CD8-positive, alpha-beta memory T cell (primary cell): ENCODE data around the gene SYNPR. TPM values are rescaled to one million over a fixed set of nuclear protein-coding genes. Genes with fewer than 3 reads are reported as not detected.
"Not testable (repeated sequence)": the region's sequence is repeated elsewhere in the genome, so short reads cannot be mapped to it uniquely, and the experiment has no call there.

Experiments used
- CTCF ChIA-PET: fragments of 350-600 bp; sonication (Branson Sonifier 250); formaldehyde crosslinking; loops from one replicate; lab custom pipeline; 2021; ENCODE audit warnings: antibody characterized with exemption; lab: Charles Lee
- POLR2A ChIA-PET: fragments of 350-600 bp; sonication (Branson Sonifier 250); formaldehyde crosslinking; loops from one replicate; lab custom pipeline; 2021; ENCODE audit warnings: antibody characterized with exemption; lab: Charles Lee
- DNase-seq, 5 donors: peaks; one replicate each; pipeline versions ENCODE4 v3.0.0 to v3.0.0-alpha.2; 2020 to 2022; ENCODE audit warnings: mixed read lengths in 1 of 5
- H3K27ac ChIP-seq: one replicate; pipeline ENCODE4 v1.7.0; 2013; ENCODE audit warnings: low read depth, mild to moderate bottlenecking, low read length, moderate library complexity
- H3K27me3 ChIP-seq: 2 replicates; pipeline ENCODE4 v1.7.0; 2013; ENCODE audit warnings: low read length, mild to moderate bottlenecking; ENCODE audit not compliant: insufficient read depth, poor library complexity, severe bottlenecking
- H3K36me3 ChIP-seq: 2 replicates; pipeline ENCODE4 v1.7.0; 2013; ENCODE audit warnings: mild to moderate bottlenecking, low read length, moderate library complexity; ENCODE audit not compliant: insufficient read depth
- H3K4me1 ChIP-seq: 2 replicates; pipeline ENCODE4 v1.7.0; 2013; ENCODE audit warnings: mild to moderate bottlenecking, low read length, moderate library complexity; ENCODE audit not compliant: insufficient read depth
- H3K4me3 ChIP-seq: 2 replicates; pipeline ENCODE4 v1.7.0; 2013; ENCODE audit warnings: mild to moderate bottlenecking, low read length
- H3K9me3 ChIP-seq: 2 replicates; pipeline ENCODE4 v1.7.0; 2013; ENCODE audit warnings: mild to moderate bottlenecking, low read length
- H3K27ac Mint-ChIP-seq, 8 donors: one replicate each; pipeline ENCODE4 v1.8.0; 2020 to 2021; ENCODE audit warnings: mixed read lengths in 8 of 8, mild to moderate bottlenecking in 6 of 8, inconsistent platforms in 3 of 8, moderate library complexity in 3 of 8
- H3K27me3 Mint-ChIP-seq, 2 donors: one replicate each; pipeline ENCODE4 v1.8.0; 2020 to 2021; ENCODE audit warnings: mixed read lengths in 2 of 2, mild to moderate bottlenecking in 1 of 2, moderate library complexity in 1 of 2
- H3K36me3 Mint-ChIP-seq, 3 donors: one replicate each; pipeline ENCODE4 v1.8.0; 2020 to 2021; ENCODE audit warnings: mixed read lengths in 3 of 3, inconsistent platforms in 1 of 3, mild to moderate bottlenecking in 1 of 3
- H3K4me1 Mint-ChIP-seq, 3 donors: one replicate each; pipeline ENCODE4 v1.8.0; 2020 to 2021; ENCODE audit warnings: mixed read lengths in 3 of 3, inconsistent platforms in 1 of 3, mild to moderate bottlenecking in 1 of 3
- H3K4me3 Mint-ChIP-seq, 7 donors: one replicate each; pipeline ENCODE4 v1.8.0; 2020 to 2021; ENCODE audit warnings: mixed read lengths in 7 of 7, mild to moderate bottlenecking in 6 of 7, moderate library complexity in 4 of 7, inconsistent platforms in 2 of 7
- H3K9me3 Mint-ChIP-seq, 5 donors: one replicate each; pipeline ENCODE4 v1.8.0; 2020 to 2022; ENCODE audit warnings: mixed read lengths in 5 of 5, mild to moderate bottlenecking in 3 of 5, moderate library complexity in 2 of 5, inconsistent platforms in 1 of 5
- polyA plus RNA-seq: library from polyadenylated mRNA; unstranded; fragments of 300-500 nt; fragmentation: Illumina TruSeq; gene quantifications from one replicate; pipeline ENCODE4 v1.2.3, GENCODE V29; 2021
- total RNA-seq, 2 experiments: library from RNA; stranded (reverse); gene quantifications; one replicate each; pipeline ENCODE4 v1.2.3, GENCODE V29; 2021

Gene SYNPR
- total and polyA plus RNA-seq, 3 experiments from 2014 or later: not detected

DNA sequence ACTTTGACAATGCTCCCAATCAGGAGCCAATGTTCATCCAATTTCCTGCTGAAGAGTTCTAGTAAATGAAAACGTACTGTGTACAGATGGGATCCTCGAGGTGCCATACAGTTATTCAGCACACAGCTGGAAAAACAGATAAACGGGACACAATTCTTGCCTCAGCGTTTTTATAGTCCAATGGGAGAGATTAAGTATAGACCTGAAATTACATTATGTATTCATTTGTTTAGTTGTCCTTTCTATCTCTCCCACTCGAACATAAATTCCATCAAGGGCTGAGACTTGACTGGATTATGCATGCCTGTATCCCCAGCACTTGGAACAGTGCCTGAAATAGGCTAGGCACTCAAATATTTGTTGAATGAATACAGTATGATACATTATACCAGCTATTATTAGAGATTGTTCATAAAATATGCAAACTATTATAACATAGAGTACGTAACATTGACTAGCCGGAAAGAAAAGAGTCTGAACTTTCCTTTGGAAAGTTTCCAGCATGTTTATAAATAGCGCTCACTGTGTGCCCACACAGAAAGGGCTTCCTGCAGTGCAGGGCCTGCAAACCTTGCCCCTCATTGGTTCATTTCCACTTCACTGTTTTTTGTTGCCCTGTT is 346.9 kb downstream of the SYNPR start:
- Mint-ChIP-seq H3K27ac (no peak overlapping the region), H3K27me3 (no peaks in the 10 kb centered on the region), H3K4me1 (no peaks in the 10 kb centered on the region), H3K36me3 (no peaks in the 10 kb centered on the region), H3K9me3 (peaks cover 0 to 3% (median 0%) of the 10 kb centered on the region in 5 donors), H3K4me3 (no peak overlapping the region)
- H3K9me3 ChIP-seq: no peaks in the 10 kb centered on the region
- H3K27ac ChIP-seq: no peak overlapping the region
- no peak for DNase-seq
- H3K4me3 ChIP-seq: no peak overlapping the region
- H3K27me3 ChIP-seq: no peaks in the 10 kb centered on the region
- H3K36me3 ChIP-seq: no peaks in the 10 kb centered on the region
- no peaks in the 10 kb centered on the region for H3K4me1 ChIP-seq
- ChIA-PET CTCF (no interaction called here), POLR2A (no interaction called here)

DNA sequence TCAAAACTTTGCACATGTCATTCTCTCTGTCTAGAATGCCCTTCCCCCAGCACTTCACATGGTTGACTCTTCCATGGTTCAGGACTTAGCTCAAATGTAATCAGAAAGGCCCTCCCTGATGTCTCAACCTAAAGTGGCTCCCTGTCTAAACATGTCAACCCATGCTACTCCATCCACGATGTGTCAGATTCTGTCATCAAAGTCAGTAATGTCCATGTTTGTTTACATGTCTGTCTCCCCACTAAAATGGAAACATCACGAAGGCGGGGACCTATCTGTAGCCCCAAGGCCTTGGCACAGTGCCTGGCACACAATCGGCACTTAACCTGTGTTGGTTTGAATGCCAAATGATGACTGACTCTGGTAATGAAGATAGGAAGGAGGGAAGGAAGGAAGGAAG is 353.6 kb downstream of the SYNPR start:
- Histone ChIP-seq H3K9me3 (no peaks in the 10 kb centered on the region), H3K27me3 (no peaks in the 10 kb centered on the region), H3K4me3 (no peak overlapping the region), H3K4me1 (no peaks in the 10 kb centered on the region), H3K27ac (no peak overlapping the region), H3K36me3 (no peaks in the 10 kb centered on the region)
- H3K27ac Mint-ChIP-seq: no peak overlapping the region
- CTCF ChIA-PET: no interaction called here
- H3K4me1 Mint-ChIP-seq: no peaks in the 10 kb centered on the region
- no peak overlapping the region for H3K4me3 Mint-ChIP-seq
- H3K9me3 Mint-ChIP-seq: peaks cover 0 to 5% (median 3%) of the 10 kb centered on the region in 5 donors
- no peak for DNase-seq
- peaks cover 0 to 4% of the 10 kb centered on the region in 2 donors for H3K27me3 Mint-ChIP-seq
- no peaks in the 10 kb centered on the region for H3K36me3 Mint-ChIP-seq
- POLR2A ChIA-PET: no interaction called here

DNA sequence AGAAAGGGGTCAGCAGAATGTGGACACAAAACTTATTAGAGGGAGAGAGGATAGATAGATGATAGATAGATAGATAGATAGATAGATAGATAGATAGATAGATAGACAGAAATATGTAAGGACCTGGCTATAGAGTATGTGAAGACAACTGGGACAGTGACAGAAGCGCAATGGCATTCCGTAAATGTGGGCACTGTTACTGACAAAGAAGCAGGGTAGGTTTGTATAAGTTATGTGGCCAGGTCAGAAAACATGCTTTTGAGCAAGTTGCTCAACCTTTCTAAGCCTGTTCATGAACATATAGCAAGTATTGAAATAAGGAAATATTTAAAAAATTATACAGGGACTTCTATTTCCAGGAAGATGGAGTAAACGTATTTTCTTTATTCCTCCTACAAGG is 357.1 kb downstream of the SYNPR start:
- Mint-ChIP-seq H3K36me3 (no peaks in the 10 kb centered on the region), H3K27ac (no peak overlapping the region), H3K9me3 (peaks cover 0 to 14% (median 4%) of the 10 kb centered on the region in 5 donors), H3K27me3 (peaks cover 0 to 4% of the 10 kb centered on the region in 2 donors), H3K4me1 (no peaks in the 10 kb centered on the region), H3K4me3 (no peak overlapping the region)
- no peak overlapping the region for H3K4me3 ChIP-seq
- no peaks in the 10 kb centered on the region for H3K9me3 ChIP-seq
- POLR2A ChIA-PET: no interaction called here
- H3K4me1 ChIP-seq: no peaks in the 10 kb centered on the region
- H3K27me3 ChIP-seq: no peaks in the 10 kb centered on the region
- no peak overlapping the region for H3K27ac ChIP-seq
- no peaks in the 10 kb centered on the region for H3K36me3 ChIP-seq
- CTCF ChIA-PET: no interaction called here
- no peak for DNase-seq

- Mint-ChIP-seq H3K4me1 (no peaks in the 10 kb centered on the region), H3K4me3 (no peak overlapping the region), H3K9me3 (peaks cover 2 to 14% (median 7%) of the 10 kb centered on the region in 5 donors), H3K36me3 (no peaks in the 10 kb centered on the region), H3K27ac (no peak overlapping the region), H3K27me3 (peaks cover 0 to 3% of the 10 kb centered on the region in 2 donors)
- no peak for DNase-seq
- H3K27me3 ChIP-seq: no peaks in the 10 kb centered on the region
- no peak overlapping the region for H3K27ac ChIP-seq
- ChIA-PET POLR2A (no interaction called here), CTCF (no interaction called here)
- no peaks in the 10 kb centered on the region for H3K9me3 ChIP-seq
- H3K4me1 ChIP-seq: no peaks in the 10 kb centered on the region
- no peaks in the 10 kb centered on the region for H3K36me3 ChIP-seq
- H3K4me3 ChIP-seq: no peak overlapping the region
Measured at GRCh38 chr3:63639806-63640205, 361.7 kb downstream of the SYNPR start.

- Mint-ChIP-seq H3K36me3 (no peaks in the 10 kb centered on the region), H3K27ac (no peak overlapping the region), H3K27me3 (peaks cover 2 to 3% of the 10 kb centered on the region in 2 donors), H3K9me3 (peaks cover 2 to 7% (median 3%) of the 10 kb centered on the region in 5 donors), H3K4me1 (no peaks in the 10 kb centered on the region), H3K4me3 (no peak overlapping the region)
- no peaks in the 10 kb centered on the region for H3K9me3 ChIP-seq
- H3K4me1 ChIP-seq: no peaks in the 10 kb centered on the region
- POLR2A ChIA-PET: no interaction called here
- no peak overlapping the region for H3K27ac ChIP-seq
- CTCF ChIA-PET: no interaction called here
- H3K27me3 ChIP-seq: no peaks in the 10 kb centered on the region
- H3K36me3 ChIP-seq: no peaks in the 10 kb centered on the region
- no peak overlapping the region for H3K4me3 ChIP-seq
- DNase-seq: no peak
Measured at GRCh38 chr3:63642488-63642887, 364.4 kb downstream of the SYNPR start.

- ChIA-PET CTCF (no interaction called here), POLR2A (no interaction called here)
- no peak overlapping the region for H3K4me3 Mint-ChIP-seq
- Histone ChIP-seq H3K9me3 (no peaks in the 10 kb centered on the region), H3K27me3 (no peaks in the 10 kb centered on the region), H3K4me3 (no peak overlapping the region), H3K27ac (no peak overlapping the region), H3K4me1 (no peaks in the 10 kb centered on the region), H3K36me3 (no peaks in the 10 kb centered on the region)
- no peak overlapping the region for H3K27ac Mint-ChIP-seq
- H3K36me3 Mint-ChIP-seq: no peaks in the 10 kb centered on the region
- no peak for DNase-seq
- H3K4me1 Mint-ChIP-seq: no peaks in the 10 kb centered on the region
- peaks cover 2 to 3% of the 10 kb centered on the region in 2 donors for H3K27me3 Mint-ChIP-seq
- H3K9me3 Mint-ChIP-seq: peaks cover 0 to 7% (median 2%) of the 10 kb centered on the region in 5 donors
Measured at GRCh38 chr3:63644212-63644797, 366.2 kb downstream of the SYNPR start.

- H3K27ac ChIP-seq, POLR2A ChIA-PET, H3K27me3 ChIP-seq, H3K27me3 Mint-ChIP-seq, H3K4me3 ChIP-seq, H3K9me3 ChIP-seq, H3K4me3 Mint-ChIP-seq, DNase-seq, H3K36me3 Mint-ChIP-seq, H3K9me3 Mint-ChIP-seq, H3K4me1 Mint-ChIP-seq, H3K27ac Mint-ChIP-seq, H3K4me1 ChIP-seq, H3K36me3 ChIP-seq, CTCF ChIA-PET: not testable (repeated sequence)
Measured at GRCh38 chr3:63644928-63645781, 367.0 kb downstream of the SYNPR start.

DNA sequence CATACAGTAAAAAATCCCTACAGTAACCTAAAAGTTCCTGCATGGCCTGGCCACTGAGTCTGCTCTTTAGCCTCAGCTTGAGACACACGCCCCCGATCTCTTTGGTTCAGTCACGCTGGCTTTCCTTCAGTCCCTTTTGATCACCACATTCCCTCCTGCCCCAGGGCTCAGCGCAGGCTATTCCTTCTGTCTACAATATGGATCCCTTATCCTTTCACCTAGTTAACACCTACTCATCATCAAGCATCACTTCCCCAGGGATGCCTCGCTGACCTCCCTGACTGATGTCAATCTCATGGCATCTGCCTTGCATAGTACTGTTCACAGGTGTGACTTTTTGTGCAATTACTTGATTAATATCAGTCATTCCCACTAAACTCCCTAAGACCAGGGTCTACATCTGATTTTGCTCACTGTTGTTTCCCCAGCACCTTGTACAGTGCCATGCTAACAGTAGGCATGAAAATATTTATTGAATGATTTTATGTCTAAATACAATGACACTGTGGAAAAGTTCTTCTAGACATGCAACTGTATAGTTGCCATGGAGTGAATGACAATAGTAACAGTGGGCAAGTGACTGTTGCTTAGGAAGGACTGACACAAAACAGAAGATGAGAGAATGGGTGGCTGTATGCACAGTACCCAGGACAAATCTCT is 374.1 kb downstream of the SYNPR start, which contains the start of gene SNTN:
SNTN (plus strand) TSS at position 610 of the 660 bp plus-strand sequence; CDS start at position 623, 13 bp downstream.
- no peaks in the 10 kb centered on the region for H3K4me1 Mint-ChIP-seq
- H3K36me3 Mint-ChIP-seq: no peaks in the 10 kb centered on the region
- H3K9me3 Mint-ChIP-seq: peaks cover 0 to 2% (median 0%) of the 10 kb centered on the region in 5 donors
- Histone ChIP-seq H3K27ac (no peak within 1 kb of the TSS), H3K4me1 (no peaks in the 10 kb centered on the region), H3K4me3 (no peak within 1 kb of the TSS), H3K9me3 (no peaks in the 10 kb centered on the region), H3K36me3 (no peaks in the 10 kb centered on the region), H3K27me3 (no peaks in the 10 kb centered on the region)
- ChIA-PET POLR2A (no interaction called here), CTCF (no interaction called here)
- H3K27me3 Mint-ChIP-seq: no peaks in the 10 kb centered on the region
- no peak within 1 kb of the TSS for H3K4me3 Mint-ChIP-seq
- DNase-seq: no peak
- H3K27ac Mint-ChIP-seq: no peak within 1 kb of the TSS
